K562 (cell line): ENCODE measurements around the gene ZGLP1. TPM values are rescaled to one million over a fixed set of nuclear protein-coding genes. Genes with fewer than 3 reads are reported as not detected.

Source experiments
- BRD9 ChIP-seq: fragments of 450-650 bp; IDR thresholded peaks from 2 replicates; pipeline ENCODE4 v1.6.1; 2018; ENCODE audit warnings: low read depth; ENCODE audit not compliant: partially characterized antibody
- EGR1 ChIP-seq: fragments of 450-650 bp; conservative IDR thresholded peaks from 2 replicates; pipeline ENCODE4 v1.6.1; 2017; ENCODE audit warnings: mild to moderate bottlenecking
- ETV1 ChIP-seq: fragments of 450-650 bp; conservative IDR thresholded peaks from 2 replicates; pipeline ENCODE4 v1.6.1; 2016; ENCODE audit warnings: missing genetic modification characterization, control low read depth, low read depth, missing compliant biosample characterization
- ETV5 ChIP-seq: sonication (generic); formaldehyde crosslinking; IDR thresholded peaks from 2 replicates; pipeline ENCODE4 v1.4.0; 2020; ENCODE audit warnings: low read depth, mild to moderate bottlenecking, missing genetic modification reagents
- MCM5 ChIP-seq: fragments of 450-650 bp; IDR thresholded peaks from 2 replicates; pipeline ENCODE4 v1.6.1; 2016; ENCODE audit warnings: low read depth
- NUFIP1 ChIP-seq: fragments of 450-650 bp; IDR thresholded peaks from 2 replicates; pipeline ENCODE4 v1.6.1; 2018; ENCODE audit not compliant: partially characterized antibody
- SAFB2 ChIP-seq: fragments of 200-400 bp; formaldehyde crosslinking; IDR thresholded peaks from 2 replicates; pipeline ENCODE4 v1.6.1; 2018; ENCODE audit warnings: borderline replicate concordance, low read length, low read depth, moderate library complexity; ENCODE audit not compliant: severe bottlenecking
- SIN3B ChIP-seq: fragments of 450-650 bp; IDR thresholded peaks from 2 replicates; pipeline ENCODE4 v1.6.1; 2017; ENCODE audit warnings: low read depth, mild to moderate bottlenecking, moderate library complexity
- SOX6 ChIP-seq: fragments of 450-650 bp; IDR thresholded peaks from 2 replicates; pipeline ENCODE4 v1.6.1; 2014; ENCODE audit warnings: mild to moderate bottlenecking
- TFAM ChIP-seq: fragments of 250-450 bp; sonication (Bioruptor Pico); conservative IDR thresholded peaks from 2 replicates; pipeline ENCODE4 v1.5.0; 2021; ENCODE audit warnings: mild to moderate bottlenecking, moderate library complexity
- XRCC4 ChIP-seq: IDR thresholded peaks from one replicate; pipeline ENCODE4 v1.6.1; 2011; ENCODE audit not compliant: insufficient read depth, insufficient read length; ENCODE audit errors: extremely low read depth
- XRCC5 ChIP-seq: fragments of 200-400 bp; formaldehyde crosslinking; IDR thresholded peaks from 2 replicates; pipeline ENCODE4 v1.6.1; 2017; ENCODE audit warnings: low read depth, mild to moderate bottlenecking, low read length
- ZNF140 ChIP-seq: fragments of 250-450 bp; sonication (Bioruptor Pico); IDR thresholded peaks from 2 replicates; pipeline ENCODE4 v1.8.0; 2021; ENCODE audit warnings: moderate library complexity, mild to moderate bottlenecking, inconsistent platforms
- ZNF324 ChIP-seq: fragments of 250-450 bp; sonication (Bioruptor Pico); IDR thresholded peaks from 2 replicates; pipeline ENCODE4 v1.4.0; 2020; ENCODE audit warnings: mild to moderate bottlenecking
- ZNF830 ChIP-seq: fragments of 250-450 bp; sonication (Bioruptor Pico); IDR thresholded peaks from 2 replicates; pipeline ENCODE4 v1.5.0; 2021; ENCODE audit warnings: mild to moderate bottlenecking
- polyA plus RNA-seq, 8 experiments: library from polyadenylated mRNA; depleted of rRNA in 4 of 8; stranded (reverse) in 5 of 8; unstranded in 3 of 8; fragments of >200 nt; fragmentation: Nextera tagmentation in 2 of 8; fragmentation: Illumina TruSeq in 1 of 8; extraction: Ambion mirVana in 2 of 8; extraction: Trizol in 1 of 8; gene quantifications; 2 replicates each; pipeline versions ENCODE4 v1.2.1 to v1.2.3, GENCODE V29; 2011 to 2014; ENCODE audit warnings: inconsistent platforms in 1 of 8, missing spikeins in 1 of 8
- total RNA-seq, 7 experiments: library from RNA; depleted of rRNA in 6 of 7; stranded (reverse); fragments of >200 nt in 6 of 7; fragmentation: Illumina TruSeq in 2 of 7; extraction: Trizol in 2 of 7; gene quantifications; 2 replicates each; pipeline versions ENCODE4 v1.2.1 to v1.2.3, GENCODE V29; 2011 to 2021; ENCODE audit warnings: low replicate concordance in 1 of 7
- TF ChIP-seq, protein P1 (sequence below), 2 experiments: fragments of 450-650 bp in 1 of 2; IDR thresholded peaks; 2 replicates each; pipeline ENCODE4 v1.6.1; 2011 to 2017; ENCODE audit warnings: low read depth in 2 of 2, antibody characterized with exemption in 1 of 2, borderline replicate concordance in 1 of 2, low read length in 1 of 2, mild to moderate bottlenecking in 1 of 2, mixed read lengths in 1 of 2; ENCODE audit not compliant: control insufficient read depth in 1 of 2
- TF ChIP-seq, protein P2 (sequence below): fragments of 250-450 bp; sonication (Bioruptor Pico); IDR thresholded peaks from 2 replicates; pipeline ENCODE4 v1.8.0; 2022; ENCODE audit warnings: moderate library complexity, mild to moderate bottlenecking, inconsistent platforms
- TF ChIP-seq, protein P3 (sequence below): fragments of 450-650 bp; IDR thresholded peaks from one replicate; pipeline ENCODE4 v1.6.1; 2018; ENCODE audit warnings: mild to moderate bottlenecking, moderate library complexity; ENCODE audit not compliant: partially characterized antibody
- TF ChIP-seq, protein P4 (sequence below): sonication (generic); IDR thresholded peaks from 2 replicates; pipeline ENCODE4 v1.6.1; 2016

The ZGLP1 gene
- total and polyA plus RNA-seq, 9 of the 15 experiments (the other 6 are each of a cell fraction or from before 2014, with no cell fraction given) = 0.24 to 4.5 (median 2.2) TPM

DNA sequence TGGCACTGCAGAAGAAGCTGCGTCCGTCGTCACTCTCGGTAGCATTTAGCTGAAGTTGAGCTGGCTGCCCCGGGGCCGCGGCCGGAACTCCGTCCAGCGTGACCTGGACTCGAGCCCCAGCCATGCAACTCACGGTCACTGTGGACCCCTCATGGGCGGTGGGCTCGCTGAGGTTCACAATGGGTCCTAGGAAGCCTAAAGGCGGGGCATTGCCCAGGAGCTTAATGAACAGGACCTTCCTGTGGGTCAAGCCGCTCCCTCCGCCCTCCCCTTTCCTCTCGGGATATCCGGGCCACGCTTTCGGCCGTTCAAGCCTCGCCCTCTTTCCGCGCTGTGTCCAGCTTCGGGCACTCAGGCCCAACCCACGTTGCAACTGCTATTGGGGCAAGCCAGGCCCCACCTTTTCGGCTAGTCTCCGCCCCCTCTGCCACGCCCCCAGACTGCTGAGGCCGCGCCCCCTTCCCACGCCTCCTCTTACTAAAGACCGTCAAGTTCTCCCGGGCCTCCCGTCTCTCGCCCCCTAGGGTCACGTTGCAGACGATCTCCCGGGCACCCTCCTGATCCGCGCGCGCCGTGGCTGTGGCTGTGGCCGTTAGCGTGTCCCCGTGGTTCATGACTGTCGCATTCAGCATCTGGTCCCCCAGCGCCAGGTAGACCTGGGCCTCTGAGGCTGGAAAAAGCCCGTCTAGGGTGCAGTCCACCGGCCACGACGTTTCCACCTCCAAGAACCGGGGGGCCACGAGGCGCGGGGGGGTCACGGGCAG lies 25.2 kb upstream of the ZGLP1 start (continued):
- TF ChIP-seq, protein P1, sequence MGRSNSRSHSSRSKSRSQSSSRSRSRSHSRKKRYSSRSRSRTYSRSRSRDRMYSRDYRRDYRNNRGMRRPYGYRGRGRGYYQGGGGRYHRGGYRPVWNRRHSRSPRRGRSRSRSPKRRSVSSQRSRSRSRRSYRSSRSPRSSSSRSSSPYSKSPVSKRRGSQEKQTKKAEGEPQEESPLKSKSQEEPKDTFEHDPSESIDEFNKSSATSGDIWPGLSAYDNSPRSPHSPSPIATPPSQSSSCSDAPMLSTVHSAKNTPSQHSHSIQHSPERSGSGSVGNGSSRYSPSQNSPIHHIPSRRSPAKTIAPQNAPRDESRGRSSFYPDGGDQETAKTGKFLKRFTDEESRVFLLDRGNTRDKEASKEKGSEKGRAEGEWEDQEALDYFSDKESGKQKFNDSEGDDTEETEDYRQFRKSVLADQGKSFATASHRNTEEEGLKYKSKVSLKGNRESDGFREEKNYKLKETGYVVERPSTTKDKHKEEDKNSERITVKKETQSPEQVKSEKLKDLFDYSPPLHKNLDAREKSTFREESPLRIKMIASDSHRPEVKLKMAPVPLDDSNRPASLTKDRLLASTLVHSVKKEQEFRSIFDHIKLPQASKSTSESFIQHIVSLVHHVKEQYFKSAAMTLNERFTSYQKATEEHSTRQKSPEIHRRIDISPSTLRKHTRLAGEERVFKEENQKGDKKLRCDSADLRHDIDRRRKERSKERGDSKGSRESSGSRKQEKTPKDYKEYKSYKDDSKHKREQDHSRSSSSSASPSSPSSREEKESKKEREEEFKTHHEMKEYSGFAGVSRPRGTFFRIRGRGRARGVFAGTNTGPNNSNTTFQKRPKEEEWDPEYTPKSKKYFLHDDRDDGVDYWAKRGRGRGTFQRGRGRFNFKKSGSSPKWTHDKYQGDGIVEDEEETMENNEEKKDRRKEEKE (IDR thresholded peaks at IDR 0.05; ENCODE audit: borderline replicate concordance in 1 of 2, control insufficient read depth in 1 of 2, low read depth in 2 of 2, low read length in 1 of 2) = no peak
- TF ChIP-seq, protein P2, sequence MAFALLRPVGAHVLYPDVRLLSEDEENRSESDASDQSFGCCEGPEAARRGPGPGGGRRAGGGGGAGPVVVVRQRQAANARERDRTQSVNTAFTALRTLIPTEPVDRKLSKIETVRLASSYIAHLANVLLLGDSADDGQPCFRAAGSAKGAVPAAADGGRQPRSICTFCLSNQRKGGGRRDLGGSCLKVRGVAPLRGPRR (CRISPR knock-in tag) = no peak
- TF ChIP-seq, protein P3, sequence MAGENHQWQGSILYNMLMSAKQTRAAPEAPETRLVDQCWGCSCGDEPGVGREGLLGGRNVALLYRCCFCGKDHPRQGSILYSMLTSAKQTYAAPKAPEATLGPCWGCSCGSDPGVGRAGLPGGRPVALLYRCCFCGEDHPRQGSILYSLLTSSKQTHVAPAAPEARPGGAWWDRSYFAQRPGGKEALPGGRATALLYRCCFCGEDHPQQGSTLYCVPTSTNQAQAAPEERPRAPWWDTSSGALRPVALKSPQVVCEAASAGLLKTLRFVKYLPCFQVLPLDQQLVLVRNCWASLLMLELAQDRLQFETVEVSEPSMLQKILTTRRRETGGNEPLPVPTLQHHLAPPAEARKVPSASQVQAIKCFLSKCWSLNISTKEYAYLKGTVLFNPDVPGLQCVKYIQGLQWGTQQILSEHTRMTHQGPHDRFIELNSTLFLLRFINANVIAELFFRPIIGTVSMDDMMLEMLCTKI = no peak
- no peak for TF ChIP-seq ZNF324 (CRISPR knock-in tag)
- TF ChIP-seq TFAM = no peak
- TF ChIP-seq EGR1 = peak; percentile 88
- TF ChIP-seq ETV1 (tag) = peak; percentile 68; the same call in 1 of the 2 replicates
- TF ChIP-seq SIN3B = no peak
- TF ChIP-seq ETV5 (CRISPR knock-in tag) = peak; percentile 79
- no peak for TF ChIP-seq ZNF140
- no peak for TF ChIP-seq XRCC5
- TF ChIP-seq NUFIP1 = no peak
- TF ChIP-seq BRD9 = no peak
- TF ChIP-seq XRCC4 = no peak
- no peak for TF ChIP-seq ZNF830 (CRISPR knock-in tag)
- TF ChIP-seq SAFB2 = no peak
- TF ChIP-seq MCM5 = no peak
- TF ChIP-seq, protein P4, sequence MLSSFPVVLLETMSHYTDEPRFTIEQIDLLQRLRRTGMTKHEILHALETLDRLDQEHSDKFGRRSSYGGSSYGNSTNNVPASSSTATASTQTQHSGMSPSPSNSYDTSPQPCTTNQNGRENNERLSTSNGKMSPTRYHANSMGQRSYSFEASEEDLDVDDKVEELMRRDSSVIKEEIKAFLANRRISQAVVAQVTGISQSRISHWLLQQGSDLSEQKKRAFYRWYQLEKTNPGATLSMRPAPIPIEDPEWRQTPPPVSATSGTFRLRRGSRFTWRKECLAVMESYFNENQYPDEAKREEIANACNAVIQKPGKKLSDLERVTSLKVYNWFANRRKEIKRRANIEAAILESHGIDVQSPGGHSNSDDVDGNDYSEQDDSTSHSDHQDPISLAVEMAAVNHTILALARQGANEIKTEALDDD = no peak
- TF ChIP-seq SOX6 = no peak
